Left lung (tissue), 10 donors: ENCODE data around the gene ICAM3. TPM values are rescaled to one million over a fixed set of nuclear protein-coding genes. Genes with fewer than 3 reads are reported as not detected.
A peak's percentile ranks its signal among the peaks of the same experiment; 100 is the strongest.

Experiments
- ATAC-seq: fragments of 200-7000 bp; cut with Tn5 transposase; one replicate; pipeline ENCODE4 v1.9.1; 2020; ENCODE audit warnings: moderate library complexity
- DNase-seq, 4 donors: peaks; one replicate each; pipeline ENCODE4 v3.0.0-alpha.2; 2013 to 2020
- H3K27ac ChIP-seq, 2 donors: fragments of 200-600 bp; sonication (generic) in 1 of 2; one replicate each; pipeline versions ENCODE4 v1.5.0 to v1.8.0; 2020 to 2021
- H3K27me3 ChIP-seq, 2 donors: fragments of 200-600 bp; sonication (generic) in 1 of 2; one replicate each; pipeline versions ENCODE4 v1.5.0 to v1.8.0; 2020 to 2021
- H3K36me3 ChIP-seq, 2 donors: fragments of 200-600 bp; sonication (generic) in 1 of 2; one replicate each; pipeline versions ENCODE4 v1.5.0 to v1.8.0; 2020 to 2021
- H3K4me1 ChIP-seq, 2 donors: fragments of 200-600 bp; one replicate each; pipeline ENCODE4 v1.8.0; 2021
- H3K4me3 ChIP-seq, 2 donors: fragments of 200-600 bp; sonication (generic) in 1 of 2; one replicate each; pipeline versions ENCODE4 v1.5.0 to v1.8.0; 2020 to 2021; ENCODE audit warnings: mild to moderate bottlenecking in 1 of 2
- H3K9me3 ChIP-seq, 2 donors: fragments of 200-600 bp; sonication (generic) in 1 of 2; one replicate each; pipeline versions ENCODE4 v1.5.0 to v1.8.0; 2020 to 2021
- CTCF ChIP-seq, 2 donors: fragments of 200-600 bp; sonication (generic) in 1 of 2; IDR thresholded peaks; one replicate each; pipeline versions ENCODE4 v1.5.0 to v1.8.0; 2021; ENCODE audit warnings: antibody characterized with exemption in 2 of 2
- intact Hi-C, 2 donors: fragments of 100-400 bp; cut with DNase I; formaldehyde crosslinking; loops; one replicate each; pipeline versions ENCODE4 v1.11.2 to v1.14.2; 2022
- polyA plus RNA-seq, 6 donors: library from polyadenylated mRNA; unstranded; fragments of 120-200 nt; gene quantifications; one replicate each; pipeline ENCODE4 v1.2.1, GENCODE V29; 2013; ENCODE audit not compliant: insufficient read length in 6 of 6
- total RNA-seq, 2 donors: library from RNA; stranded (reverse); fragmentation: NEBNext Ultra II Directional; extraction: Animal tissue kit (Norgen Biotek cat#: 25700); gene quantifications; one replicate each; pipeline ENCODE4 v1.2.1, GENCODE V29; 2021
- donor health status: DM: no; HTN: yes; CAD: no.
- donor health status: DM: no; HTN: no; CAD: no.

ICAM3 gene
- total and polyA plus RNA-seq, 8 donors = 8.8 to 44.8 (median 11.7) TPM

DNA sequence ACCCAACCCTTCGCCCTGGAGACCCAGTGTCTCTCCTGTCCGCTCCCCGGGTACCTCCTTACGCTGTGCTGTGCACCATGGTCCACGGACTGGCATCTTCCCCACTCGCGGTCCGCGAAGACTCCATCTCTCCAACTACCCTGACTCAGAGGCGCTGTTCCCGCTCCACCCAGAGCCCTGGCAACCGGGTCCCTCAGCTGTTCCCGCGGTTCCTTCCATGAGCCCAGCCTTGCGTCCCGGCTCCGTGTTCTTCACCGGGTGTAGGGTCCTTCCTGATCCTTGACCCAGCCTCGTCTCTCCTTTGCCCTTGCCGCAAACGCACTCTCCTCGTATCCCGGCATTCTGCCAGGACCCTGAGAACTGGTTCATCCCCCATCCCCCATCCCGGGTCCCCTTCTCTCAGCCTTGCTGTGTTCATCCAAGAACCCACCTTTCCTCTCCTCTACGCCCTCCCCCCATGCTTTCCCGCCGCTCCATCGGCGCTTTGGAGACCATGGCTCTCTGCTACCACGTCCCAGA is 49.0 kb downstream of the ICAM3 start:
- Histone ChIP-seq H3K27me3 (peaks cover 30 to 83% of the 10 kb centered on the region in 2 donors), H3K9me3 (no peaks in the 10 kb centered on the region), H3K4me3 (peak overlapping the region; percentile 48), H3K27ac (no peak overlapping the region), H3K4me1 (peaks cover 45 to 98% of the 10 kb centered on the region in 2 donors), H3K36me3 (peaks cover 0 to 9% of the 10 kb centered on the region in 2 donors)
- ATAC-seq (no peak), DNase-seq (peak in 1 of 4 donors; percentile 71)
- TF ChIP-seq CTCF (IDR thresholded peaks at IDR 0.05) = no peak
- intact Hi-C loops = no loop called here

- Histone ChIP-seq H3K27ac (peak within 1 kb of the TSS; percentile 18 to 33), H3K36me3 (peaks cover 0 to 14% of the 10 kb centered on the region in 2 donors), H3K27me3 (peaks cover 25 to 77% of the 10 kb centered on the region in 2 donors), H3K4me3 (peak within 1 kb of the TSS; percentile 48), H3K9me3 (no peaks in the 10 kb centered on the region), H3K4me1 (peaks cover 47 to 98% of the 10 kb centered on the region in 2 donors)
- intact Hi-C loops = no loop called here
- no peak for TF ChIP-seq CTCF (IDR thresholded peaks at IDR 0.05)
- DNase-seq = peak in 2 of 4 donors; percentile 50 to 86
- ATAC-seq = peak; percentile 0
These were observed 49.5 kb downstream of the ICAM3 start, which contains the start of gene ICAM5 for GRCh38 chr19:10289836-10290356. Gene ICAM5, plus strand, starts transcription at chr19:10289952. Its CDS starts 92 bp downstream, at chr19:10290044.

DNA sequence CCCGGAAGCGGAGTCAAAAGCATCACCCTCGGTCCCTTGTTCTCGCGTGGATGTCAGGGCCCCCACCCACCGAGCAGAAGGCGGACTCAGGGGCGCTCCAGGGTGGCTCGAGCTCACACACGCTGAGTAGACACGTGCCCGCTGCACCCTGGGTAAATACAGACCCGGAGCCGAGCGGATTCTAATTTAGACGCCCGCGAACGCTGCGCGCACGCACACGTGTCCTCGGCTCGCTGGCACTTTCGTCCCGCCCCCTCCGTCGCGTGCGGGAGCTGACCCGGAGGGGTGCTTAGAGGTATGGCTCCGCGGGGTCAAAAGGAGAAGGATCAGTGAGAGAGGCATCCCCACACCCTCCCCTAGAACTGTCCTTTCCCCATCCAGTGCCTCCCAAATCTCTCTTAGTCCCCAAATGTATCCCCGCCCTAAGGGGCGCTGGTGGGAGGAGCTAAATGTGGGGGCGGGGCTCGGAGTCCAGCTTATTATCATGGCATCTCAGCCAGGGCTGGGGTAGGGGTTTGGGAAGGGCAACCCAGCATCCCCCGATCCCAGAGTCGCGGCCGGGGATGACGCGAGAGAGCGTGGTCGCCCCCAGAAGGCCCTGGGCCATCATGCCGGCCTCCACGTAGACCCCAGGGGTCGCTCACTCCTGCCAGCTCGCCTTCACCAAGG is 50.1 kb downstream of the ICAM3 start:
- DNase-seq (peak; percentile 52 to 85 (median 66)), ATAC-seq (peak; percentile 4)
- intact Hi-C loops = no loop called here
- Histone ChIP-seq H3K36me3 (peaks cover 0 to 20% of the 10 kb centered on the region in 2 donors), H3K9me3 (no peaks in the 10 kb centered on the region), H3K27ac (peak overlapping the region; percentile 2 to 33), H3K4me3 (peak overlapping the region; percentile 48), H3K4me1 (peaks cover 47 to 98% of the 10 kb centered on the region in 2 donors), H3K27me3 (peaks cover 19 to 71% of the 10 kb centered on the region in 2 donors)
- no peak for TF ChIP-seq CTCF (IDR thresholded peaks at IDR 0.05)

GRCh38 chr19:10288662-10289166 is 50.7 kb downstream of the ICAM3 start:
- peak; percentile 6 for ATAC-seq
- peaks cover 47 to 99% of the 10 kb centered on the region in 2 donors for H3K4me1 ChIP-seq
- H3K4me3 ChIP-seq = peak overlapping the region; percentile 48
- intact Hi-C loops = no loop called here
- DNase-seq = peak in 3 of 4 donors; percentile 52 to 82 (median 76)
- peaks cover 0 to 26% of the 10 kb centered on the region in 2 donors for H3K36me3 ChIP-seq
- H3K27ac ChIP-seq = peak overlapping the region; percentile 2 to 33
- peaks cover 14 to 65% of the 10 kb centered on the region in 2 donors for H3K27me3 ChIP-seq
- no peak for TF ChIP-seq CTCF (IDR thresholded peaks at IDR 0.05)
- no peaks in the 10 kb centered on the region for H3K9me3 ChIP-seq
